ENCODE data around the gene DNAAF5. TPM values are rescaled to one million over a fixed set of nuclear protein-coding genes. Genes with fewer than 3 reads are reported as not detected.

The DNAAF5 gene
- polyA plus RNA-seq, 1 donor = 29.8 TPM

DNA sequence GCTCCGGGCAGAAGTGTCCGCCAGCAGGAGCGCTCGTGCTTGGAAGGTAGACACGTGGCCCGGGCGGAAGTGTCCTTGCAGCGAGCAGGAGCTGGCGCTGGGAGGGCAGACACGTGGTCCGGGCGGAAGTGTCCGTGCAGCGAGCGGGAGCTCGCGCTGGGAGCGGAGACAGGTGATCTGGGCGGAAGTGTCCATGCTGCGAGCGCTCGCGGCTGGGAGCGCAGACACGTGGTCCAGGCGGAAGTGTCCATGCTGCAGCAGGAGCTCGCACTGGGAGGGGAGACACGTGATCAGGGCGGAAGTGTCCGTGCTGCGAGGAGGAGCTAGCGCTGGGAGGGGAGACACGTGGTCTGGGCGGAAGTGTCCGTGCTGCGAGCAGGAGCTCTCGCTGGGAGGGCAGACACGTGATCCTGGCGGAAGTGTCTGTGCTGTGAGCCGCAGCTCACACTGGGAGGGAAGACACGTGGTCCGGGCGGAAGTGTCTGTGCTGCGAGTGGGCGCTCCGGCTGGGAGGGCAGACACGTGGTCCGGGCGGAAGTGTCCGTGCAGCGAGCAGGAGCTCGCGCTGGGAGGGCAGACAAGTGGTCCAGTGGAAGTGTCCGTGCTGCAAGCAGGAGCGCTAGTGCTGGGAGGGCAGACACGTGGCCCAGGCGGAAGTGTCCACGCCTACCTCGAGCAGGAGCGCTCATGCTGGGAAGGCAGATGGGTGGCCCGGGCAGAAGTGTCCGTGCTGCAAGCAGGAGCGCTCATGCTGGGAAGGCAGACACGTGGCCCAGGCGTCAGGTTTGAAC lies 41.6 kb downstream of the DNAAF5 start:
- DNase-seq (ENCODE audit: low read depth) = no peak

DNA sequence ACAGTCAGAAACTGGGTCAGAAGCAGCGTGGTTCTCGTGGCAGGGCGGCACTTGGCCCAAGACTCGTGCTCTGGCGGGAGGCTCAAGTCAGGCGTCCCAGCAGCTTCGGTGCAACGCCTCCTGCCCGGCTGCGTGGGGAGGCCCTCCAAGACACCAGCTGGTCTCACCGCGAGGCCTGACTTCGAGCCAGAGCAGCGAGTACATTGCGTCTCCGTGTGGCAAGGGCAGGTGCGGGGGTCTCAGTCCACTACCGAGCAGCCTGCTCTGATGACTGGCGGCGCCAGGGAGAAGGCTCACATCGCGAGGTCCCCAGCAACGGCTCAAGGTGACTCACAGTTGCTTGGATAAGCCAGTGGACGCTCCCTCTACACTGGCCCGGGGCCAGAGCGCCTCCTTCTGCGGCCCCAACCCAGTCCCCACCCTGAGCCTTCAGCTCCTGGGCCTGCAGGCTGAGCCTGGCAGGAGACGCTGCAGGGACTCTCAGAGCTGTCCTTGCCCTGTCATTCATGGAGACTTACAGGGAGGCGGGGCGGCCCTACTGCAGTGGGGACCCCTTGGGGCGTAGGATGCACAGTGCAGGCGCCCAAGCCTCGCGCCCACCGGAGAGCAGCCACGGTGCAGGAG lies 42.5 kb downstream of the DNAAF5 start:
- DNase-seq (ENCODE audit: low read depth) = no peak

DNA sequence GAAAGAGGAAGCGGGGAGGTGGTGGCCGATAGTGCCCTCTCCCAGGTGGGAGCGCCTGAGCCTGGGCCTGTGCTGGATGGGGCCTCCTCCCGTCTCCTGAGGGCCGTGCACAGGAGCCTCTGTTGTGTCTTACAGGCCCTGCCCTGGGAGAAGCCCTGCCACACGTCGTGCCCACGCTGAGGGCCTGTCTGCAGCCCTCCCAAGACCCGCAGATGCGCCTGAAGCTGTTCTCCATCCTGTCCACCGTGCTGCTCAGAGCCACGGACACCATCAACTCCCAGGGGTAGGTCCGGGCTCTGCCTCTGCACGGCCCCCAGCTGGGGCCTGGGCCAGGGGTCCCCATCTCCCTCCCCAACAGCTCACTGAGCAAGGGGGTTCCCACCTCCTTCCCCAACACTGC lies 43.8 kb downstream of the DNAAF5 start:
- DNase-seq (ENCODE audit: low read depth) = no peak

DNA sequence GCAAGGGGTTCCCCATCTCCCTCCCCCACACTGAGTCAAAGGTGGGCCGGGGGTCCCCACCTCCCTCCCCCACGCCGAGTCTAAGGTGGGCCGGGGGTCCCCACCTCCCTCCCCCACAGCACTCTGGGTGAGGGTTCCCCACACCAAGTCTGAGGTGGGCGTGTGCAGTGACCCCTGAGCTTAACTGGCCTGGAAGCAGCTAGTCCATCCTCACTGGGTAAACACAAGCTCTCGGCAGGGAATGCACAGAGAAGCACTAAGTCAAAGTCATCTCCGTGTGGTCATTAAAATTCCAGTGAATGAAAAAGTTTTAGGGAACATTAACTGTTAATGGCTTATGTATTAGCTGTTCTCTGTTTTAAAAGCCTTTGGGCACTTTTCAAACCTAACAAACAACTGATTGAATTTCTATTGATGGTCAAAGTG lies 44.3 kb downstream of the DNAAF5 start:
- DNase-seq (ENCODE audit: low read depth) = no peak

DNA sequence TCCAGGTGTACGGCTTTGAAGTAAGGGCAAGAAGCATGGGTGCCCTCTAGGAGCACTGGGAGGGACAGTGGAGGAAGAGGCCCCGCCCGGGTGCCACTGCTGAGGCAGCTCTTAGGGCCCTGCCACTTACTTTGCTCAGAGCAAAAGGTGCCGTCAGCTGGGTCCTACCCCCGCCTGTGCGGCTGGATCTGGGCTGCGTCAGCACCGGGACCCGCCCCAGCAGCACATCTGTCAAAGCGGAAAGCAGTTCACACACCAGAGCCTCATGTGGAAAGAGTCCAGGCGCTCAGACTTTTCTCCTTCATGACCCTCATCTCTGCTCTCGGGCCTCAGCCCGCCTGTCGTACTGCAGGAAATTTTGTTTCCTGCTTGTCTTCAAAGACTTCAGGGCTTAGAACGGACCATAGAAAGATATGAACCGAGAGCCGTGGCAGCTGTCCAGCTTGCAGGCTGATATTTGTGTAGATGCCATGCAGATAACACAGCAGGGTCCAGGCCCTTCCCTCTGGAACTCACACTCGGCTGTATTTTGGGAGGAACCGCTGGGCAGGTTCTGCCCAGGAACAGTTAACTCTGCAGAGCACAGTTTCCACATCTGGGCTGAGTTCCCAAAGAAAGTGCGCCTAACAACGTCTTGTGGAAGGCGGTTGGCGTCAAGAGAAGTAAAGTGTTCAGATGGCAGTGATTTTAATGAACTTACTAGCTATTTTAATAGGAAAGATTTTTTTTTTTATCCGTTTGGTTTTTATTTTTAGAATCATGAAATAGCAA lies 44.9 kb downstream of the DNAAF5 start:
- peak; percentile 68 for DNase-seq (ENCODE audit: low read depth)

DNA sequence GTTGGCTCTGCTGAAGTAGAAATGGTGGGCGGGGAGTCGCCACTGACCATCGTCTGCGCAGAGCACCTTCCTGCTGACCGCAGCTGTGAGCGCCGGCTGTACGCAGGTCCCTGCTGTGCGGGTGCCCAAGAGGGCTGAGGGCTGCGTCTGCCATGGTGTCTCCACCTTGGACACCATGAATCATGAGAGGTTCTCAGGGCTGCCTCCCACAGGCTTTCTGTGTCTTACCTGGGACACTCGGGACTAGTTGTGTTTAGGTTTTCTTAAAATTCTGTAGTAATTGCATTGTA lies 45.5 kb downstream of the DNAAF5 start:
- no peak for DNase-seq (ENCODE audit: low read depth)

DNA sequence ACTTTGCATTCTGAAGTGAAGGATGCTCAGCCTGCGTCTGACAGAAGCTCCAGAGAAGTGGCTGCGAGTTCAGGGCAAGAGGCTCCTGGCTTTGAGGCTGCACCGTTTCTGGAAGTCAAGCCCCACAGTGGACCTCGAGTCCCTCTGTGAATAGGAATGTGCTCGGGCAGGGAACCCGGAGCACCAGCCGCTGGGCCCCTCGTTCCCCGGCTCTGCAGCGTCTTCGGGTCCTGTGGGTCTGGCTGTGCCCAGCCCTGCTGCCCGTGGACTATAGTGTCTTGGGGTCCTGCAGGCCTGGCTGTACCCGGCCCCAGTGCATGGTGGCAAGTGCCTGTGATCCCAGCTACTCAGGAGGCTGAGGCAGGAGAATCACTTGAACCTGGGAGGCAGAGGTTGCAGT lies 45.9 kb downstream of the DNAAF5 start:
- DNase-seq (ENCODE audit: low read depth) = no peak

DNA sequence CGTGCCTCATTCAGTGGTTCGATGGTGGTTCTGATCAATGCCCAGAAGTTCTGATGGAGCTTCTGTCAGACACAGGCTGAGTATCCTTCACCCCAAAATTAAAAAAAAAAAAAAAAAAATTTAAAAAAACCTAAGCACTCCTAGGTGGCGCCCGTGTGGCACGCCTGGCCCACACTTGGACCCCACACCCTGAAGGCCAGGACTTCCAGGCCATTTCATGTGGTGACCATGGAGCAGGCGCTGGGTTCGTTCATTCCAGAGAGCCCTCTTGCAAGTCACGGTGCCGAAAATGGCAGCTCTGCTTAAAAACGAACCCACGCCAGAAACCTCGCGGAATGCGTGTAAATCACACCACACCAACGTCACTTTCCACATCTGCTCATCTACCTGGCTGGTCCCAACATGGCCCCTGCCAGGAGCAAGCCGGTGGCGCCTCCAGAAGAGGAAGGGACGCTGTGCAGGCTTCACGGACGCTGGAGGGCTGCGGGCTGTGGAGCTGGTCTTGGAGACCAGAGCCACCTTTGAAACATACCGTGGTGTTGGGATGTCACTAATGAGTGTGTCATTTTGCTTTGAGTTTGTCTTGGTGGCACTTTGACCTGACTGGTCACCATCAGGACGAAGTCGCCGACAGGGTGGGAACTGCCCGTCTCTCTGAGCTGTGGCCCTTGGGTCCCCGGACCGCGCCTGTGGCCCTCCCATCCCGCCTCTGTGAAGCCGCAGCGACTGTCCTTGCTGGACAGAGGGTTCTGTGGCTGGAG lies 46.5 kb downstream of the DNAAF5 start:
- DNase-seq (ENCODE audit: low read depth) = no peak

DNA sequence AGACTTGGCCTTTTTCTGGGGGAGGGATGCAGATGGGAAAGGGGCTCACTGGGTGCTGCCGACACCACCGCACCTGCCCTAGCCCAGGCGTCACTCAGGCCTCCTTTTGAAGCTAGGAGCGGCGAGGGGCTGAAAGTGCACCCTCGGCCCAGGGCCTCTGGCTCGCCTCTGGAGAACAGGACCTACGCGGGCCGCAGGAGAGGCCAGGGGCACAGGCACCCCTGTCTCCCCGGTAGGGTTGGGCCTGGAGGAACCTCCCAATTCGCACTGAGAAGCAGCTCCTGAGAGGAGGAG lies 47.1 kb downstream of the DNAAF5 start:
- DNase-seq (ENCODE audit: low read depth) = no peak

DNA sequence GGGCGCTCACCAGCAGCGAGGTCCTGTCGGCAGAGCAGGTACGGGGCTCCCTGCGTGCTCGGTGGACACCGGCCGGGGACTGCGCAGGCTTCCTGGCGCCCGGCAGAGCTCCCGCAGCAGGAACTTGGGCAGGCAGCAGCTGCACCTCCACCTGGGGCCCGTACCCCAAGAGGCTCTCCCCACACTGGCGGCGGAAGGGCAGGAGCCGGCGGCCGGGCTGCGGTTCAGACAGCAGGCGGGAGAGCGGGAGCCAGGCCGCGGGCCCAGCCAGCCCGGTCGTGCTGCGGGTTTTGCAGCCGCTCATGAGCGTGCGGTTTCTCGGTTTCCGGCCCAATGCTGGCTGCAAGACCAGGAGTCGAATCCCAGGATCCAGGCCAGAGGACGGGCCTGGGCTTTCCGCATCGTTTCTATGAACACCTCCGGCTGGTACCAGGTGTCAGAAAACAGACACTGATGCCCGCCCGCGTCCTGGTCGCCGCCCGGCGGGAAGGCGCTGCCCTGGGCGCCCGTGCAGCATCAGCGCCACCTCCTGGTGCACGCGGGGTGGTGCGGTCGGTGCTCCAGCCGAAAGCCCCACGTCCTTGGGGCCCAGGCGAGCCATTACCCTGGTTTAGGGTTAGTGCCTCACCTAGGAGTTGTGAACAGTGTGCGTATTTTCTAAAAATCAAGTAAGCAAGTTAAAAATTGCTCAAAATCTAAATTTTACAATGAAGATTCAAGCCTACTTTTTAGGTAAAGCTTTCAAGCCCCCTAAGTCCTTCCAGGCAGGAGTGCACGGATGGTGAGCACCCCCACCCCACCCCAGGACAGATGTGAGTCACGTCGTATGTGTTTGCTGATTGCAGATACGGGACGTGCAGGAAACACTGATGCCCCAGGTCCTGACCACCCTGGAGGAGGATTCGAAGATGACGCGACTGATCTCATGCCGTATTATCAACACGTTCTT lies 47.9 kb downstream of the DNAAF5 start:
- no peak for DNase-seq (ENCODE audit: low read depth)

DNA sequence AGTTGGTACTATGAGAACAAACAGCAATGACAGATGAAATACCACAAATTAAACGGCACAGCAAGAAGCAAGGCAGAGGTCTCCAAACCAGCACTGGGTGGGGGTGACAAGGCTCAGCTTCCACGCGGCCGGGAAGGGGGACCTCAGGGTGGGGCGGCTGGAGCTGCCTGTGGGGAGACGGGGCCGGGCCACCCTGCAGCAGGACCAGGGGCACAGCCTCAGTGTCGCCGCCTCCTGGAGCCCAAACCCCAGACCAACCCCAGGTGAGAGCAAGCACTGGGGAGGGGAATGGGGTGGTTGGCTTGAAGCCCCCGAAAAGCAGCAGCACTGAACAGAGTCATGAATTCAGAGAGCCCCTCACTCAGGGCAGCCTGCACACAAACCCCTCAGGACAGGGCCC lies 49.9 kb downstream of the DNAAF5 start:
- no peak for DNase-seq (ENCODE audit: low read depth)

DNA sequence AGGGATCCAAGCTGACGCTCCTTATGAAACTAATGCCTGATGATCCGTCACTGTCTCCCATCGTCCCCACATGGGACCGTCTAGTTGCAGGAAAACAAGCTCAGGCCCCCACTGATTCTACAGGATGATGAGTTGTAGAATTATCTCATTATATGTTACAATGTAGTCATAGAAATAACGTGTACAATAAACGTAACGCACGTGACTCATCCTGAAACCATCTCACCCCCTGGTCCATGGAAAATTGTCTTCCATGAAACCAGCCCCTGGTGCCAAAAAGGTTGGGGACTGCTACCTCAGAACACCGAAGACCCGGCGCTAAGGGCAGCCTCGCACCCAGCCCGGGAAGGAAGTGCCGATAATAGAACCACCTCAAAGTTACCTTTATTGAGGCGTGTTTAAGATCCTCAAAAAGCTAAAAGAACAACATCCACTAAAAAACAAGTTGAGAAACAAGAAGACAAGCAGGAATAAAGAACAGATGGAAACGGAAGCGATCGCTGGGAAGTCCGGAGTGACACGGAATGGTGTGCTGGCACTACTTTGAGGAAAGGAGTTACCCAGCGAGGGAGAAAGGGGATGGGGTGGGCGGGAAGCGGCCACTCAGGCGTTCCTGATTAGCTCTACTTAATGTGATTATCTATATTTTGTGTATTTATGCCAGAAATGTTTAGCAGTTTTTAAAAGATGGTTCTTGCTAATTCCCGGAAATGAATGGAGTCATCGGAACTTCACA lies 50.7 kb downstream of the DNAAF5 start:
- no peak for DNase-seq (ENCODE audit: low read depth)

DNA sequence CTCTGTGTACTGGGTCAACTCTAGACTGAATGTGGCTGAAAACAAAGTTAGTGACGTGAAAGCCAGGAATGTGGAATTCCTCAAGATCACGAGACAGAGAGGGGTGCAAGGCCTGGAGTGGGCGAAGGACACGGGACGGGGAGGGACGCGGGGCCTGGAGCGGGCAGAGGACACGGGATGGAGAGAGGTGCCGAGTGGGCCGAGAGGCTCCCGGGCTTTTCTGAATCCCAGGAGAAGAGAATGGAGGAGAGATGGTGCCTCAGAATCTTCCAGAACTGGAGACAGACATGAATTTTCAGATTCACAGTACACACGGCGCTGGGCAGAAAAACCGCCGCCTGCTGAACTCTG lies 51.2 kb downstream of the DNAAF5 start:
- DNase-seq (ENCODE audit: low read depth) = no peak

DNA sequence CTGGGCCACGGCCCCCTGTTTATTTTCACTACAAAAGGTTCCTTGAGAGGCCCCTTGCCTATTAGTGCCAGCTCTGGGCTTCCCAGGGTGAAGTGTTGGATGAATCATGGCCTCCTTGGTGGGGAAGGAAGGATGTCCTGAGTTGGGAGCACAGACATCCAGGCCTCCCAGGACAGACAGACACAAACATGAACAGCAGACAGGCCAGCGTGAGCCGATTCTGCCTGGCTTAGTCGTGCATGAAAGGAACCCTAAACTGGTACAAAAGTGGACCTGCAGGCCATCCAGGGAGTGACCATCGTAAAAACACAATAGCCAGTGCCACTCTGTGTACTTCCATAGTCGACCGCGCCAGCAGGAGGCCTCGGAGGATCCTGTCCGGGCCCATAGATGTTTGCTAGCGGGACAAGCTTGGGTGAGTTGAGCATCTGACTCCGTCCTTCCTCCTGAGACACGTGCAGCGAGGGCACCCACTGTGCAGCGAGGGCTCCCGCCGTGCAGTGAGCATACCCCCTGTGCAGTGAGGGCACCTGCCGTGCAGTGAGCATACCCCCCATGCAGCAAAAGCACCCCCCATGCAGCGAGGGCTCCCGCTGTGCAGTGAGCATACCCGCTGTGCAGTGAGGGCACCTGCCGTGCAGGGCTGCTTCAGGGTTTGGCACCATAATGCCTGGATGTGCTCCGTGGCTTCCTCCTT lies 51.9 kb downstream of the DNAAF5 start:
- no peak for DNase-seq (ENCODE audit: low read depth)

DNA sequence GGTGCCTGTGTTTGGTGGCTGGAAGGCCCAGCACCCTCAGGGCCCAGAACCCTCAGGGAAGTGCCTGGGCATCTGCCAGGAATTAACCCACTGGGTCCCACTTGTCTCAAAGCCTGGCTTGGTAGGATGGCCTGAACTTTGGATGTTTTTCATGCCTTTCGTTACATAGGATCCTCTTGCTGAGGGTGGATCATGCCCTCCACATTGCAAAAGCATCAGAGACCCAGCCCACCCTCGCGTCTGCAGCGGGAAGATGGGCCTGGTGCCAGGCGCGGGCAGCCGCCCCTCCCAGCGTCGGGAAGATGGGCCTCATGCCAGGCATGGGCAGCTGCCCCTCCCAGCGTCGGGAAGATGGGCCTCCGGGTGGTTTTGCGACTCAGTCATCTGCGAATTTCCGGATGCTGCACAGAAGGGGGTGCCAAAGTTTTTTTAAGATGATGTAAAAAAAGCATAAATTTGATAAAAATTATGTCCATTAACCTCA lies 52.5 kb downstream of the DNAAF5 start:
- DNase-seq (ENCODE audit: low read depth) = no peak

DNA sequence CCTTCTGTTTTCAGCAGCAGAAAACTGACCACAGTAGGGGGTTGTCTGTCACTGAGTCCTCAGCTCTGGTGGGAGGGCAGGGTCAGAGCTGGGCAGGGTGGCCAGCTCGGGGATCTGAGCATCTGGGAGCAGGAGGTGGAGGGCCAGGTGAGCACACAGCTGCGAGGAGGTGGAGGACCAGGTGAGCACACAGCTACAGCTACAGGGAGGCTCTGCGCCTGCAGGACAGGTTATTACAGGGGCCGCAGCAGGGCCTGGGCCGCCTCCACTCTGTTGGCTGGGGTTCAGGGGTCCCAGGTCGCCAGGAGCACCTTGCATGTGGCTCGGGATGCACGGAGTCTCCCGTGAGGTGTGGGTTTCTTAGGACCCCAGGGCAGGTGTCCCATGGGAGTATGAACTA lies 53.0 kb downstream of the DNAAF5 start:
- no peak for DNase-seq (ENCODE audit: low read depth)

DNA sequence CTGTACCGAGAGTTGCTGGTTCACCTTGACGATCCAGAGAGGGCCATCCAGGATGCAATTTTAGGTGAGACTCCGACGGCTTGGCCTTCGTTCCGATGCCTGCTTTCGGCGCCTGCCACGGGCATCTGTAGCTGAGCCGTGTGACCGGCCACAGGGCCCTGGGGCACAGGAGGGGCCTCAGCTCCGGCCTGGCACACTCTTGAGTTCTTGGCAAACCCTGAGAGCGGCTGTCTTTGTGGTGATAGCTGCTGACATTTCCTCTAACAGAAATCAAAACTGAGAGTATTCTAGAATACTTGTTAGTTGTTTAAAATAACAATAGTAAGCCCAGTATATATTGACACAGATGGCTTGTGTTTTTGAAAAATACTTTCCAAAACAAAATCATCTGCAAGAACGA lies 53.6 kb downstream of the DNAAF5 start:
- DNase-seq (ENCODE audit: low read depth) = no peak

DNA sequence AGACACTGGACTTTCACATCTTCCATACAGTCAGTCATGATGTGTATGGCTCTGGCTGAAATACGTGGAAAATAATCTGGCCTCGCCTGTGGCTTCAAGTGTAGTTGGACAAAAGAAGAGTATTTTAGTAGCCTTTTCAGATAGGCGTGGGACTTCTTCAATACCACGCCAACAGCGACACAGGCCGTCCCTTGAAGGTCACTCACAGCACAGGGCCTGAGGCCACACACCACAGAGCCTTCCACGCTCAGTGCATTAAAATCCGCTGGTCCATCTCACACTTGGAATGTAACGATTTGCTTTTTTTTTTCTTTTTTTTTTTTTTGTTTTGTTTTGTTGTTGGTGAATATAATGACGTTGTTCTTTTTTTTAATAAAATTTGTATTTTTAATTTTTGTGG lies 54.0 kb downstream of the DNAAF5 start:
- no peak for DNase-seq (ENCODE audit: low read depth)

DNA sequence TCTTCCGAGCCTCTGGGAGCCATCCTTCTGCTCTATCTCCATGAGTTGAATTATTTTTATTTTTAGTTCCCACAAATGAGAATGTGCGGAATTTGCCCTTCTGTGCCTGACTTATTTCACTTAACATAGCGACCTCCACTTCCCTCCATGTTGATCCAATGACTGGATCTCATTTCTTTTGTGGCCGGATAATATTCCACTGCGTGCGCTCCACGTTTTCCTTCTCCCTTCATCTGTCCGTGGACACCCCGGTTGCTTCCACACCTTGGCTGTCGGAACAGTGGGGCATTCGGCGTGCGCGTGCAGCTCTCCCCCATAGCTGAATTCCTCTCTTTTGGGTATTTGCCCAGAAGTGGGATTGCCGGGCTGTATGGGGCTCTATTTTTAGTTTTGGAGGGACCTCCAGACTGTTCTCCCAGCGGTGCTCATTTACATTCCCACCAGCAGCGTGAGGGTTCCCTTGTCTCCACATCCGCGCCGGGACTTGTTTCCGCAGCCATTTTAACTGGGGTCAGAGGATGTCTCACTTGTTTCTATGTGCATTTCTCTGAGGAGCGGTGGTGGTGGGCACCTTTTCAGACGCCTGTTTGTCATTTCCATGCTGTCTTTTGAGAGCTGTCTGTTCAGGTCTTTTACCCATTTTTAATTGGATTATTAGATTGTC lies 54.8 kb downstream of the DNAAF5 start:
- DNase-seq (ENCODE audit: low read depth) = no peak
